GM20000 (cell line): ENCODE results near the gene GIPR.
A peak's percentile ranks its signal among the peaks of the same experiment; 100 is the strongest.
"Not testable (repeated sequence)": the region's sequence is repeated elsewhere in the genome, so short reads cannot be mapped to it uniquely, and the experiment has no call there.

Source experiments
- DNase-seq: peaks from one replicate; pipeline ENCODE4 v3.0.0; 2012; ENCODE audit warnings: low spot score
- TF ChIP-seq, protein P1 (sequence below): IDR thresholded peaks from 2 replicates; pipeline ENCODE4 v1.5.1; 2012; ENCODE audit warnings: mild to moderate bottlenecking, control low read depth; ENCODE audit errors: extremely low read depth, missing control alignments

The GIPR gene

DNA sequence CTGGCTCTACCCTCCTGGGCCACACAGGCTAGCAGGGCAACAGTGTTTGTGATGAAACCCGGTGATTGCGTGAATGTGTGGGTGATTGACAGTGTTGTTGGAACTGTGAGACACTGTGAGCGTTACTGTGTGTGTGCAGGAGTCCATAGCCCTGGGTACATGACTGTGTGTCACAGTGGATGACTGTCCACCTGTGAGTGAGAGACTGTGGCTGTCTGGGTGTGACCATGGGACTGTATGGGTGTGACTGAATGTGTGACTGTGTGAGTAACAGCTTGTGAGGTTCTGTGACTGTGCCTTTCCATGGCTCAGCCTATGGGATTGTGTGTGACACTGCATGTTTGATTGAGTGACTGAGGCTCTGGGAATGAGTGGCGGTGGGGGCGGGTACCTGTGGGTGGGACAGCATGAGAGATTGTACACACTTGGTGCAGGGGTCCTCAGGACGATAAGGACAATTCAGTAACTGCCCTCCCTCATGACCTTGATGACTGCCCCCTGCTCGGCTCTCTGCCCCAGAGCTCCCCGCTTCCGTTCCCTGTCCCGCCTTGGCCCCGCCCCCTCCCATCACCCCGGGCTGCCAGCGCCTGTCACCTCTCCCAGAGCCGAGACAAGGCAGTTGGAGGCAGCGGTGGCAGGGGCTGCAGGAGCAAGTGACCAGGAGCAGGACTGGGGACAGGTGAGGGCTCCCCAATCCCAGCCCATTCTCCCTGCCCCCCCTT, at the start of gene GIPR:
Gene GIPR, plus strand, starts transcription at position 602 of the 722 bp plus-strand sequence. CDS start 1,300 bp downstream, outside the sequence.
- DNase-seq: peak; percentile 77
- TF ChIP-seq, protein P1, sequence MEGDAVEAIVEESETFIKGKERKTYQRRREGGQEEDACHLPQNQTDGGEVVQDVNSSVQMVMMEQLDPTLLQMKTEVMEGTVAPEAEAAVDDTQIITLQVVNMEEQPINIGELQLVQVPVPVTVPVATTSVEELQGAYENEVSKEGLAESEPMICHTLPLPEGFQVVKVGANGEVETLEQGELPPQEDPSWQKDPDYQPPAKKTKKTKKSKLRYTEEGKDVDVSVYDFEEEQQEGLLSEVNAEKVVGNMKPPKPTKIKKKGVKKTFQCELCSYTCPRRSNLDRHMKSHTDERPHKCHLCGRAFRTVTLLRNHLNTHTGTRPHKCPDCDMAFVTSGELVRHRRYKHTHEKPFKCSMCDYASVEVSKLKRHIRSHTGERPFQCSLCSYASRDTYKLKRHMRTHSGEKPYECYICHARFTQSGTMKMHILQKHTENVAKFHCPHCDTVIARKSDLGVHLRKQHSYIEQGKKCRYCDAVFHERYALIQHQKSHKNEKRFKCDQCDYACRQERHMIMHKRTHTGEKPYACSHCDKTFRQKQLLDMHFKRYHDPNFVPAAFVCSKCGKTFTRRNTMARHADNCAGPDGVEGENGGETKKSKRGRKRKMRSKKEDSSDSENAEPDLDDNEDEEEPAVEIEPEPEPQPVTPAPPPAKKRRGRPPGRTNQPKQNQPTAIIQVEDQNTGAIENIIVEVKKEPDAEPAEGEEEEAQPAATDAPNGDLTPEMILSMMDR: no peak

- TF ChIP-seq, protein P1: no peak
Measured at GRCh38 chr19:45621389-45621788, 46.6 kb upstream of the GIPR start.

GRCh38 chr19:45621976-45622503, 46.0 kb upstream of the GIPR start:
- no peak for DNase-seq
- TF ChIP-seq, protein P1: no peak

More at GRCh38 chr19:45621389-45621788, 46.6 kb upstream of the GIPR start:
- DNase-seq: no peak

DNA sequence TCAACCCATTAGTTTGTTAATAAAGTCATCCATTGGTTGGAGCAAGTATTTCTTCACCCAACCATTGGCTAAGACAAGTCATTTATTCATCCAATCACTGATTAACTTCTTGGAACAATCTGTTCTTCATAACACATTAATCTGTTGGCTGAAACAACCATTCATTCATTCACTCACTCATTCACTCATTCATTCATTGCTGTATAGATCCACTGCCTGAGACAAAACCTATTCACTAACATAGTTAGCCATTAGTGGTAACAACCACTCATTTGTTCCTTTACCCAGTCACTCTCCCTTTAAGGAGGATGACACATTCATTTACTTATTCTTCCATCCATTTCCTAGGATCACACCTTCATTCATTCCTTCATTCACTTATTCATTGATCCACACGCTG, 44.0 kb upstream of the GIPR start:
- TF ChIP-seq, protein P1: no peak

DNA sequence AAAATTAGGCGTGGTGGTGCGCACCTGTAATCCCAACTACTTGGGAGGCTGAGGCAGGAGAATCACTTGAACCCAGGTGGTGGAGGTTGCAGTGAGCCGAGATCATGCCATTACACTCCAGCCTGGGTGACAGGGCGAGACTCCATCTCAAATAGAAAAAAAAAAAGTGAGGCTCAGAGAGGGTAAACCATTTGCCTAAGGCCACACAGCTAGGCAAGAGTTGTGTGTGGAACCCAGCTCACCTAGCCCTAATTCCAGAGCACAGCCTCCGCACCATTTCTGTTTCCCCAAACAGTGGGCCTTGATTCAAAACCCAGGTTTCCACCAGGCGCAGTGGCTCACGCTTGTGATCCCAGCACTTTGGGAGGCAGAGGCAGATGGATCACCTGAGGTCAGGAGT, 39.8 kb upstream of the GIPR start:
- not testable (repeated sequence) for DNase-seq

More for the DNA sequence above, 44.0 kb upstream of the GIPR start:
- no peak for DNase-seq

GRCh38 chr19:45629704-45630103, 38.3 kb upstream of the GIPR start:
- no peak for DNase-seq
- TF ChIP-seq, protein P1: no peak

- DNase-seq: peak; percentile 72
Measured at GRCh38 chr19:45630463-45630862, 37.6 kb upstream of the GIPR start.

More at GRCh38 chr19:45630463-45630862, 37.6 kb upstream of the GIPR start:
- TF ChIP-seq, protein P1: no peak
